ENCODE measurements around the gene COL9A2. TPM values are rescaled to one million over a fixed set of nuclear protein-coding genes. Genes with fewer than 3 reads are reported as not detected.

The COL9A2 gene
- total RNA-seq, 2 experiments from 2014 or later: 2.4 to 3.0 TPM

DNA sequence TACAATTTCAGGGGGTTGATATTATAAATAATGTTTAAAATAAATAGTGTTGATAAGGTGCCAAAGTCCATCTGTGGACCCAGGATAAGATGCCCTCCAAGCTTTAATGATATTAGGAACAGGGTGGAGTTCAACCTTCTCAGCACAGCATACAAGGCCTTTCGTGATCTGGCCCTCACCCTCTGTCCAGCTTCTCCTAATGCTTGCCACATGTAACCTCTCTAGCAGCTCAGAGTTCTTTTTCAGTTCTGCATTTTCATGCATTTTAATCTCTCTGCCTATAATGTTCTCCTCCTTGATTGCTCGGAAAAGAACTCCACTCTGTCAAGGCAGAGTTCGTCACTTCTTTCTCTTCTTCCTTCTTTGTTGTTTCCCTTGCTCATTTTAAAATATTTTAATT lies 35.0 kb upstream of the COL9A2 start:
- Histone ChIP-seq H3K27ac (ENCODE audit: low read depth in 1 of 2, low read length in 2 of 2) (no peak overlapping the region), H3K4me1 (ENCODE audit: insufficient read depth, low read length) (peaks cover 3% of the 10 kb centered on the region), H3K4me3 (ENCODE audit: low read length) (no peak overlapping the region), H3K9me3 (ENCODE audit: control insufficient read depth in 1 of 2, insufficient read depth in 1 of 2, low read length in 2 of 2) (no peaks in the 10 kb centered on the region), H3K27me3 (ENCODE audit: control insufficient read depth in 1 of 2, insufficient read depth in 2 of 2, low read length in 2 of 2) (no peaks in the 10 kb centered on the region), H3K36me3 (ENCODE audit: insufficient read depth, low read length) (no peaks in the 10 kb centered on the region)
- Mint-ChIP-seq H3K4me1 (ENCODE audit: low read depth) (no peaks in the 10 kb centered on the region), H3K27ac (no peak overlapping the region), H3K4me3 (no peak overlapping the region), H3K9me3 (no peaks in the 10 kb centered on the region), H3K27me3 (no peaks in the 10 kb centered on the region), H3K36me3 (ENCODE audit: low read depth) (no peaks in the 10 kb centered on the region)
- POLR2A ChIA-PET: no interaction called here
- DNase-seq (no peak), ATAC-seq (ENCODE audit: poor library complexity) (no peak)
- CTCF ChIA-PET: no interaction called here
- intact Hi-C loops (cut with DNase I, micrococcal nuclease): no loop called here
- TF ChIP-seq, protein P1, sequence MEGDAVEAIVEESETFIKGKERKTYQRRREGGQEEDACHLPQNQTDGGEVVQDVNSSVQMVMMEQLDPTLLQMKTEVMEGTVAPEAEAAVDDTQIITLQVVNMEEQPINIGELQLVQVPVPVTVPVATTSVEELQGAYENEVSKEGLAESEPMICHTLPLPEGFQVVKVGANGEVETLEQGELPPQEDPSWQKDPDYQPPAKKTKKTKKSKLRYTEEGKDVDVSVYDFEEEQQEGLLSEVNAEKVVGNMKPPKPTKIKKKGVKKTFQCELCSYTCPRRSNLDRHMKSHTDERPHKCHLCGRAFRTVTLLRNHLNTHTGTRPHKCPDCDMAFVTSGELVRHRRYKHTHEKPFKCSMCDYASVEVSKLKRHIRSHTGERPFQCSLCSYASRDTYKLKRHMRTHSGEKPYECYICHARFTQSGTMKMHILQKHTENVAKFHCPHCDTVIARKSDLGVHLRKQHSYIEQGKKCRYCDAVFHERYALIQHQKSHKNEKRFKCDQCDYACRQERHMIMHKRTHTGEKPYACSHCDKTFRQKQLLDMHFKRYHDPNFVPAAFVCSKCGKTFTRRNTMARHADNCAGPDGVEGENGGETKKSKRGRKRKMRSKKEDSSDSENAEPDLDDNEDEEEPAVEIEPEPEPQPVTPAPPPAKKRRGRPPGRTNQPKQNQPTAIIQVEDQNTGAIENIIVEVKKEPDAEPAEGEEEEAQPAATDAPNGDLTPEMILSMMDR (IDR thresholded peaks at IDR 0.05): no peak

DNA sequence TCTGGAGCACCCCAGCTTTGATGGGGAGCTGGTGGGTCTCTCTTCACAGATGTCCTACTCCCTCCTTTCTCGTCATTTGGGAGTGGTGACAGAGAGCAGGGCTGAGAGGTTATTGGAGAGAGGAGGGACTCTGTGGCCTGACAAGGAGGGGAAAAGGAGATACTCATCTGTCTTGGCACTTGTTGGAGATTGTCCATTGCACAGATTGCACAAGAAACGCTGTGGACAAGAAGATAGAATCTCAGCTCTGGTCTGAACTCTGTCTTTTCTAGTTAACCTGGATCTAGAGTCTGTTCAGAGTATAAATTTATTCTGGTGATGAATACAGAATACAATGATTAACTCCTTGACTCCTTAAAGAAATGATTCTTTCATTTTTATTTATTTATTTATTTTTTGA lies 34.0 kb upstream of the COL9A2 start:
- POLR2A ChIA-PET: no interaction called here
- H3K4me3 ChIP-seq (ENCODE audit: low read length): no peak overlapping the region
- no peak overlapping the region for H3K27ac ChIP-seq (ENCODE audit: low read depth in 1 of 2, low read length in 2 of 2)
- H3K36me3 ChIP-seq (ENCODE audit: insufficient read depth, low read length): no peaks in the 10 kb centered on the region
- Mint-ChIP-seq H3K4me1 (ENCODE audit: low read depth) (no peaks in the 10 kb centered on the region), H3K4me3 (no peak overlapping the region), H3K36me3 (ENCODE audit: low read depth) (no peaks in the 10 kb centered on the region), H3K27ac (no peak overlapping the region), H3K9me3 (no peaks in the 10 kb centered on the region), H3K27me3 (no peaks in the 10 kb centered on the region)
- intact Hi-C loops (cut with DNase I, micrococcal nuclease): no loop called here
- H3K4me1 ChIP-seq (ENCODE audit: insufficient read depth, low read length): peaks cover 3% of the 10 kb centered on the region
- CTCF ChIA-PET: no interaction called here
- ATAC-seq (ENCODE audit: poor library complexity) (no peak), DNase-seq (no peak)
- no peaks in the 10 kb centered on the region for H3K27me3 ChIP-seq (ENCODE audit: control insufficient read depth in 1 of 2, insufficient read depth in 2 of 2, low read length in 2 of 2)
- H3K9me3 ChIP-seq (ENCODE audit: control insufficient read depth in 1 of 2, insufficient read depth in 1 of 2, low read length in 2 of 2): no peaks in the 10 kb centered on the region
- TF ChIP-seq, protein P1 (IDR thresholded peaks at IDR 0.05): no peak

DNA sequence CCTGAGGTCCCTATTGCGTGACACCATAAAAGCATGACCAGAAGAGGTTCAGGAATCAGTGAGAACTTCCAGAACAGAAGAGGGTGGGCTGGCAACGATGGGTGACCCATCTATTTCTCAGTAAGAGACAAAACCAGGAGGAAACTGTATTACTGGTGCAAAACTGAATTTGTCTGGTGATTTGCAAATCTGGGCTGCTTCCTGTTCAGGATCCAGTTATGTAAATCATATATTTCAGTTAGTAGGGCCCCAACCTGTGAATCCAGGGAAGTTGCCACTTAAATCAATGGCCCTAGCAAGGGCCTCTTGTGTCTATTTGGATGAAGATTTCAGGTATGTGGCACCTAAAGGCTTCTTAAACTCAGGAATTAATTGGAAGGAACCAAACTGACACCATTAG lies 33.3 kb upstream of the COL9A2 start:
- Histone ChIP-seq H3K36me3 (ENCODE audit: insufficient read depth, low read length) (no peaks in the 10 kb centered on the region), H3K4me1 (ENCODE audit: insufficient read depth, low read length) (peaks cover 3% of the 10 kb centered on the region), H3K27me3 (ENCODE audit: control insufficient read depth in 1 of 2, insufficient read depth in 2 of 2, low read length in 2 of 2) (no peaks in the 10 kb centered on the region), H3K27ac (ENCODE audit: low read depth in 1 of 2, low read length in 2 of 2) (no peak overlapping the region), H3K4me3 (ENCODE audit: low read length) (no peak overlapping the region), H3K9me3 (ENCODE audit: control insufficient read depth in 1 of 2, insufficient read depth in 1 of 2, low read length in 2 of 2) (no peaks in the 10 kb centered on the region)
- Mint-ChIP-seq H3K27ac (no peak overlapping the region), H3K9me3 (no peaks in the 10 kb centered on the region), H3K4me1 (ENCODE audit: low read depth) (no peaks in the 10 kb centered on the region), H3K27me3 (no peaks in the 10 kb centered on the region), H3K36me3 (ENCODE audit: low read depth) (no peaks in the 10 kb centered on the region), H3K4me3 (no peak overlapping the region)
- ChIA-PET POLR2A (no interaction called here), CTCF (interaction anchor here (1.8 kb wide), 1 partner anchor 12 kb away, joined by 5 read pairs; no protein-coding TSS in a partner anchor)
- TF ChIP-seq, protein P1 (IDR thresholded peaks at IDR 0.05): no peak
- ATAC-seq (ENCODE audit: poor library complexity): no peak
- no peak for DNase-seq
- intact Hi-C loops (cut with DNase I, micrococcal nuclease): no loop called here

All from CD4-positive, alpha-beta T cell (primary cell).